Measurements from ENCODE around the gene KLK11. TPM values are rescaled to one million over a fixed set of nuclear protein-coding genes. Genes with fewer than 3 reads are reported as not detected.

The KLK11 gene
- total RNA-seq, 4 donors from 2014 or later = 219 to 420 (median 258) TPM

DNA sequence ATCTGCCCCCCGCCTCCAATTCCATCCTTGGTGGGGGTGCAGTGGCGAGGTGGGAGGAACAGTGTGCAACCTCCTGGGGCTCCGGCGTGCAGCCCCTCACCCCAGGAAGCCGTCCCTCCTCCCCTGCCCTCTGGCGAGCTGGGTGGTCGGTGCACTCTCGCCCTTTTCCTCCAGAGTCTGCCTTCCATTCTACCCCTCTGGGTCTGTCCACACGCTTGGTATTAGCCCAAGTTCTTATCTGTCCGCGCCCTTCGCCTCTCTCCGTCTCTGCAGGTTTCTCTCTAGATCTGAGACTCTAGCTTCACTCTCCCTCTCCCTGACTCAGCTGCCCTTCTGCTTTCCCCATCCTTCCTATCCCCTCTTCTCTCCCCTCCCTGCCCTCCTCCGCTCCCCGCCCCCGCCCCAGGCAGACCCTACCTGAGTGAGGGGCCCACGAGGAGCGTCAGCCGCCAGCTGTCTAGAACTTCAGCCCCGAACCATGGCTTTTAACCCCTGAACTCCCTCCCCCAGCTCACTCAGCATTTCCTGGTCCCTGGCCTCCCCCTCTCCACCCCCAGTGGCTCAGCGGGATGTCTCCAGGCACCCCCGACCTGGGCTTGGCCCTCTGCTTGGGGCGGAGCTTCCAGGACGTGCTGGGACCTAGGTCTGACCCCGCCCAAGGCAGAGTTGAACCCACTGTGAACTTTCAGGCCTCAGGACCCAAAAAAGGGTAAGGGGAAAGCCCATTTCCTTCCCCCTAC lies 39.0 kb upstream of the KLK11 start:
- TF ChIP-seq POLR2A (IDR thresholded peaks at IDR 0.05) = no peak
- TF ChIP-seq, protein P1, sequence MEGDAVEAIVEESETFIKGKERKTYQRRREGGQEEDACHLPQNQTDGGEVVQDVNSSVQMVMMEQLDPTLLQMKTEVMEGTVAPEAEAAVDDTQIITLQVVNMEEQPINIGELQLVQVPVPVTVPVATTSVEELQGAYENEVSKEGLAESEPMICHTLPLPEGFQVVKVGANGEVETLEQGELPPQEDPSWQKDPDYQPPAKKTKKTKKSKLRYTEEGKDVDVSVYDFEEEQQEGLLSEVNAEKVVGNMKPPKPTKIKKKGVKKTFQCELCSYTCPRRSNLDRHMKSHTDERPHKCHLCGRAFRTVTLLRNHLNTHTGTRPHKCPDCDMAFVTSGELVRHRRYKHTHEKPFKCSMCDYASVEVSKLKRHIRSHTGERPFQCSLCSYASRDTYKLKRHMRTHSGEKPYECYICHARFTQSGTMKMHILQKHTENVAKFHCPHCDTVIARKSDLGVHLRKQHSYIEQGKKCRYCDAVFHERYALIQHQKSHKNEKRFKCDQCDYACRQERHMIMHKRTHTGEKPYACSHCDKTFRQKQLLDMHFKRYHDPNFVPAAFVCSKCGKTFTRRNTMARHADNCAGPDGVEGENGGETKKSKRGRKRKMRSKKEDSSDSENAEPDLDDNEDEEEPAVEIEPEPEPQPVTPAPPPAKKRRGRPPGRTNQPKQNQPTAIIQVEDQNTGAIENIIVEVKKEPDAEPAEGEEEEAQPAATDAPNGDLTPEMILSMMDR (IDR thresholded peaks at IDR 0.05) = no peak
- 7 to 10% methylated on average over 23 to 25 of the region's 25 CpGs for WGBS, 2 donors
- no peak overlapping the region for H3K4me3 ChIP-seq (ENCODE audit: low read depth, poor library complexity, severe bottlenecking)
- peak in 1 of 2 donors; percentile 76 for DNase-seq (ENCODE audit: low spot score in 2 of 2)
- intact Hi-C loops (cut with DNase I; ENCODE audit: low total_unique reads) = no loop called here

- peak in 1 of 2 donors; percentile 81 for DNase-seq (ENCODE audit: low spot score in 2 of 2)
- TF ChIP-seq, protein P1 (IDR thresholded peaks at IDR 0.05) = no peak
- no peak for TF ChIP-seq POLR2A (IDR thresholded peaks at IDR 0.05)
- intact Hi-C loops (cut with DNase I; ENCODE audit: low total_unique reads) = no loop called here
- WGBS, 2 donors = 16 to 20% methylated on average over 28 to 29 of the region's 38 CpGs
- H3K4me3 ChIP-seq (ENCODE audit: low read depth, poor library complexity, severe bottlenecking) = no peak within 1 kb of the TSS
These were observed 38.3 kb upstream of the KLK11 start, which contains the start of gene KLK13 for GRCh38 chr19:51064534-51065220. KLK13 (minus strand) TSS chr19:51065092; CDS start chr19:51065067, 25 bp downstream.

- WGBS, 2 donors = 52 to 68% methylated on average over 7 of the region's 7 CpGs
- intact Hi-C loops (cut with DNase I; ENCODE audit: low total_unique reads) = no loop called here
- no peak overlapping the region for H3K4me3 ChIP-seq (ENCODE audit: low read depth, poor library complexity, severe bottlenecking)
- TF ChIP-seq, protein P1 (IDR thresholded peaks at IDR 0.05) = no peak
- no peak for TF ChIP-seq POLR2A (IDR thresholded peaks at IDR 0.05)
- peak in 1 of 2 donors; percentile 74 for DNase-seq (ENCODE audit: low spot score in 2 of 2)
These were observed 37.2 kb upstream of the KLK11 start for GRCh38 chr19:51063664-51064063.

DNA sequence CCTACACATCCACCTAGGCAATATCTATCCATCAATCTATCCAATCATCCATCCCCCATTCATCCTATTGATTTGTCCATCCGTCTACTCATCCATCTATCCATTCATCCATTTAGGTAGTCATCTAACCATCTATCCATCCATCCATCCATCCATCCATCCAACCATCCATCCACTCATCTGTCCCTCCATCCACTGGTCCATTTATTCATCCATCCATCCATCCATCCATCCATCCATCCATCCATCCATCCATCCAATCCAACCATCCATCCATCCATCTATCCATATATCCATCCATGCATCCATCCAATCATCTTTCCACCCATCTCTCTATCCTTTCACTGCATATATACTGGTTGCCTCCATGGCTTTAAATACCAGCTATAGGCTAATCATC lies 34.6 kb upstream of the KLK11 start:
- intact Hi-C loops (cut with DNase I; ENCODE audit: low total_unique reads) = no loop called here
- TF ChIP-seq, protein P1 (IDR thresholded peaks at IDR 0.05) = no peak
- no peak for TF ChIP-seq POLR2A (IDR thresholded peaks at IDR 0.05)
- 0 to 95% methylated on average over 1 of the region's 1 CpG for WGBS, 2 donors
- no peak for DNase-seq (ENCODE audit: low spot score in 2 of 2)
- H3K4me3 ChIP-seq (ENCODE audit: low read depth, poor library complexity, severe bottlenecking) = no peak overlapping the region

DNA sequence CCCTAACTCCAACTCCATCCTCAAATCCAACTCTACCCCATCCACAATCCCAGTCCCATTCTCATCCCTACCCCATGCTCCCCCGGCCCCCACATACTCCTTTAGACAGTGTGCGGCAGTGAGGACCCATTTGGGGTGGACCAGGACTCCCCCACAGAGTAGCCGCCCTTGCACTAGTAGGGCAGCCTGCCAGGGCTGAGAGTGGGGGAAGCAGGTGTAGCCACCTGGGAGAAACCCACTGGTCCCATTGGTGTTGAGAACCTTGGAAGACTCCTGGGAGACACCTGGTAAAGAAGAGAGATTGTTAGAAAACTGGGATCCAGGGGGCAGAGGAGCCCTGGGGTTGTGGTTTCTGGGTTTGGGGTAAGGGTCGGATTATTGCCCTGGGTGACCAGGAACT lies 33.9 kb upstream of the KLK11 start:
- H3K4me3 ChIP-seq (ENCODE audit: low read depth, poor library complexity, severe bottlenecking) = no peak overlapping the region
- intact Hi-C loops (cut with DNase I; ENCODE audit: low total_unique reads) = no loop called here
- TF ChIP-seq POLR2A (IDR thresholded peaks at IDR 0.05) = no peak
- TF ChIP-seq, protein P1 (IDR thresholded peaks at IDR 0.05) = no peak
- 66 to 94% methylated on average over 4 of the region's 4 CpGs for WGBS, 2 donors
- DNase-seq (ENCODE audit: low spot score in 2 of 2) = peak in 1 of 2 donors; percentile 64
